HL-60/S4 treated with phorbol 12-myristate 13-acetate at 8.2 ng/mL for 4 days and 3 days (cell line): ENCODE results near the gene ZBED1.
"Not testable (repeated sequence)": the region's sequence is repeated elsewhere in the genome, so short reads cannot be mapped to it uniquely, and the experiment has no call there.

Experiments used
- in situ Hi-C: fragments of 300-500 bp; cut with MboI; formaldehyde crosslinking; loops from 2 replicates; pipeline ENCODE4 v1.15.0; 2022; ENCODE audit warnings: low sequenced_read_pairs

The ZBED1 gene

DNA sequence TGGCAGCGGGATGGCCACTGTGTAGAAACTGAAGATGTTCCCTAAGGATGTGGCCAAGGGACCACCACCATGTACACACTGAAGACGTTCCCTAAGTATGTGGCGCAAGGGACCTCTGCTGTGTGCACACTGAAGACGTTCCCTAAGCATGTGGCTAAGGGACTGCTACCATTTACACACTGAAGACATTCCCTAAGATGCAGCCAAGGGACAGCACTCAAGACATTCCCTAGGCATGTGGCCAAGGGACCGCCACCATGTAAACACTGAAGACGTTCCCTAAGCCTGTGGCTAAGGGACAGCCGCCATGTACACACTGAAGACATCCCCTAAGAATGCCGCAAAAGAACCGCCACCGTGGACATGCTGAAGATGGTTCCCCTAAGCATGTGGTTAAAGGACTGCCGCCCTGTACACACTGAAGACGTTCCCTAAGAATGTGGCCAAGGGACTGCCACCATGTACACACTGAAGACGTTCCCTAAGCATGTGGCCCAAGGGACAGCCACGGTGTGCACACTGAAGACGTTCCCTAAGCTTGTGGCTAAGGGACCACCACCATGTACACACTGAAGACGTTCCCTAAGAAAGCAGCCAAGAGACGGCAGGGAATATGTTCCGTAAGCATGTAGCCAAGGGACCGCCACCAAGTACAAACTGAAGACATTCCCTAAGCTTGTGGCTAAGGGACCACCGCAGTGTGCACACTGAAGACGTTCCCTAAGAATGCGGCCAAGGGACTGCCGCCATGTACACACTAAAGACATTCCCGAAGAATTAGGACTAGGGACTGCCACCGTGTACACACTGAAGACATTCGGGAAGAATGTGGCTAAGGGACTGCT is 43.3 kb downstream of the ZBED1 start:
- in situ Hi-C loops = no loop called here

DNA sequence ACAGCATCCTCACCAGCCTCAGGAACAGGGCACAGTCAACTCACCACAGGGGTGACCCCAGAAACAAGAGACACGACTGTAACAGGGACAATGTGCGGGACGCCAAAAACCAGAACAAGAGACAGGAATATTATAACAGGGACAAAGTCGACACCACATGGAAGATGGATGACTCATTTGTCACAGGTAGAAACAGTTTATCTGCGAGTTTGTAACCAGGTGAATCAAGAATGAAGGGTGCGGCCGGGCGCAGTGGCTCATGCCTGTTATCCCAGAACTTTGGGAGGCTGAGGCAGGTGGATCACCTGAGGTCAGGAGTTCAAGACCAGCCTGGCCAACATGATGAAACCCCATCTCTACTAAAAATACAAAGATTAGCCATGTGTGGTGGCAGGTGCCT is 44.7 kb downstream of the ZBED1 start:
- in situ Hi-C loops = not testable (repeated sequence)

DNA sequence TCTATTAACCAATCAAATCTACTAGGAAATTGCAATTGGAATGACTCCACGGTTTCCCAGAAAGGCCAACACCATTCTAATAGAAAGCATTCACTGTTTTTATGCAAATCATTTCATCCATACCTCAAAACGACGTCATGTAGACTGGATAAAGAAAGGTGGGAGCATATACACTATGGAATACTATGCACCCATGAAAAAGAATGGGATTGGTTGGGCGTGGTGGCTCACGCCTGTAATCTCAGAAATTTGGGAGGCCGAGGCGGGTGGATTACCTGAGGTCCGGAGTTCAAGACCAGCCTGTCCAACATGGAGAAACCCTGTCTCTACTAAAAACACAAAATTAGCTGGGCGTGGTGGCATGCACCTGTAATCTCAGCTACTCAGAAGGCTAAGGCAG is 46.2 kb downstream of the ZBED1 start:
- in situ Hi-C loops = not testable (repeated sequence)

DNA sequence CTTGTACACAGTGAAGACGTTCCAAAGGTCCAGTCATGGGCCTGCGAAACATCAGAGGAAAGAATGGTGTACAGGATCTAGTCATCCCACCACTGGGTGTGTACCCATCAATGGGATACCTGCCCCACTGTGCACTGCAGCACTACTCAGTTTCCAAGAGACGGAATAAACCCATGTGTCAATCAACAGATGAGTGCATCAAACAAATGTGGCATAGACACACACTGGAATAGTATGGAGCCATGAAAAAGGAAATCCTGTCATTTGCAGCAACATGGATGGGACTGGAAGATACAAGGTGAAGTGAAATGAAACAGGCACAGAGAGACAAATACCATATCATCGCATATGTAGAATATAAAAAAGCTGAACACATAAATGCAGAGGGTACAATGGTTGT is 48.0 kb downstream of the ZBED1 start:
- in situ Hi-C loops = no loop called here

DNA sequence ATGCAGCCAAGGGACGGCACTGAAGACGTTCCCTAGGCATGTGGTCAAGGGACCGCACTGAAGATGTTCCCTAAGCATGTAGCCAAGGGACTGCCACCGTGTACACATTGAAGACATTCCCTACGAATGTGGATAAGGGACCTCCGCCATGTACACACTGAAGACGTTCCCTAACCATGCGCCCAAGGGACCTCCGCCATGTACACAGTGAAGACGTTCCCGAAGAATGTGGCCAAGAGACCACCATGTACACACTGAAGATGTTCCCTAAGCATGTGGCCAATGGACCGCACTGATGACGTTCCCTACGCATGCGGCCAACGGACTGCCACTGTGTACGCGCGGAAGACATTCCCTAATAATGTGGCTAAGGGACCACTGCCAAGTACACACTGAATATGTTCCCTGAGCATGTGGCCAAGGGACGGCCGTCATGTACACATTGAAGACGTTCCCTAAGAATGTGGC is 48.4 kb downstream of the ZBED1 start:
- in situ Hi-C loops = no loop called here

DNA sequence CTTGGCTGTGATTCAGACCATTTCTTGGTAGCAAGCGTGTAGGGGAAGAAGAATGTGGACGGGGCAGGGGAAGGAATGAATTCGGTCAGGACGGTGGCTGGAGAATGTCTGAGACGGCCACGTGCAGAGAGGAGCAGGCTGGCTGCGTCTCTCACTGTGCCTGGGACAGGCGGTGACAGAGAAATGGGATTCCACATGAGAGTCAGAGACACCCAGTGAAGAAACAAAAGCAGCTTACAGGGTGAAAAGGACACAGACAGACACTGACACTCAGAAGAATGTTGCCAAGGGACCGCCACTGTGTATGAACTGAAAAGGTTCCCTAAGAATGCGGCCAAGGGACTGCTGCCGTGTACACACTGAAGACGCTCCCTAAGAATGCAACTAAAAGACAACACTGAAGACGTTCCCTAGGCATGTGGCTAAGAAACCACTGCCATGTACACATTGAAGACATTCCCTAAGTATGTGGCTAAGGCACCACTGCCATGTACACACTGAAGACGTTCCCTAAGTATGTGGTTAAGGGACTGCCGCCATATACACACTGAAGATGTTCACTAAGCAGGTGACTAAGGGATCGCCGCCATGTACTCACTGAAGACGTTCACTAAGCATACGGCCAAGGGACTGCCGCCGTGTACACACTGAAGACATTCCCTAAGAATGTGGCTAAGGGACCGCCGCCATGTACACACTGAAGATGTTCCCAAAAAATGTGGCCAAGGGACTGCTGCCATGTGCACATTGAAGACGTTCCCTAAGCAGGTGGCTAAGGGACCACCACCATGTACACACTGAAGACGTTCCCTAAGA is 49.1 kb downstream of the ZBED1 start:
- in situ Hi-C loops = no loop called here

DNA sequence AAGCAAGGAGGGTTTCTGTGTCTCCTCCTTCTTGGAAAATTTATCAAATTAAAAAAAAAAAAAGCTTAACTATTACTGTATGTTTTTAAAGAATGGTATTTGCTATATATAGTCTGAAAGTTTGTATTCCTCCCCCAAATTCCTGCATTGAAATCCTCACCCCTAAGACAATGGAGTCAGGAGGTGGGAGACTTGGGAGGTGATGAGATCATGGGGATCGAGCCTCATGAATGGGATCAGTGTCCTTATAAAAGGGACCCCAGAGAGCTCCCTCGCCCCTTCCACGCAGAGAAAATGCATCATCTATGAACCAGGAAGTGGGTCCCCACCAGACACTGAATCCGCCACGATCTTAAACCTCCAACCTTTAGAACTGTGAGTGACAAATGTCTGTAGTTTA is 50.1 kb downstream of the ZBED1 start:
- in situ Hi-C loops = no loop called here

DNA sequence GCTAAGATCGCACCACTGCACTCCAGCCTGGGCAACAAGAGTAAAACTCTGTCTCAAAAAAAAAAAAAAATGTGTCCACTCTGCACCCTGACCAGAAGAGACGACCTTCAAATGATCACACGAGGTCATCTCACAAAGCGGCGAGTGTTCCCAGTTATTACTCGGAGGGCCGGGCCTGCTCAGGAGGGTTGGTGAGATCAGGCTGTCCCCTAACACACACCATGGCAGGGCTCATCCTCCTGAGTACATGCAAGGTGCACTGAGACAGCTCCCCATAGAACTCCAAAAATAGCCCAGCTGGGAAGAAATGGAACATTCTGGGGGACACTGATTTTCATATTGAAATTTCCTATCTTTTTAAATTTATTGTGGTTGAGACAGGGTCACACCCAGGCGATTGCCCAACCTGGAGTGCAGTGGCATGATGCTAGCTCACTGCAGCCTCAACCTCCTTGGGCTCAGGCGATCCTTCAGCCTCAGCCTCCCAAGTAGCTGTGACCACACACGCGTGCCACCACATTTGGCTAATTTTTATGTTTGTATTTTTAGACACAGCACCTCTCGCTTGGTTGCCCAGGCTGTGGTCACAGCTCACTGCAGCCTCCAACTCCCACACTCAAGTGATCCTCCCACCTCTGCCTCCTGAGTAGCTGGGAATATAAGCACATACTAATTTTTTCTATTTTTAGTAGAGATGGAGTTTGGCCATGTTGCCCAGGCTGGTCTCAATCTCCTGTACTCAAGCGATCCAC is 51.5 kb downstream of the ZBED1 start:
- in situ Hi-C loops = no loop called here

DNA sequence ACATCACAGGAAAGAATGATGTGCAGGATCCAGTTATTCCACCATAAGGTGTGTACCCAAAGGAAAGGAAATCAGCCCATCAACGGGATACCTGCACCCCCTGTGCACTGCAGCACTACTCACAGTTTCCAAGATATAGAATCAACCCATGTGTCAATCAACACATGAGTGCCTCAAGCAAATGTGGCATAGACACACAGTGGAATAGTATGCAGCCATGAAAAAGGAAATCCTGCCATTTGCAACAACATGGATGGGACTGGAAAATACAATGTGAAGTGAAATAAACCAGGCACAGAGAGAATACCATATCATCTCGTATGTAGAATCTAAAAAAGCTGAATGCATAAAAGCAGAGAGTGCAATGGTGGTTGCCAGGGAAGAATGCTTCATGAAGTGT is 53.3 kb downstream of the ZBED1 start:
- in situ Hi-C loops = no loop called here

DNA sequence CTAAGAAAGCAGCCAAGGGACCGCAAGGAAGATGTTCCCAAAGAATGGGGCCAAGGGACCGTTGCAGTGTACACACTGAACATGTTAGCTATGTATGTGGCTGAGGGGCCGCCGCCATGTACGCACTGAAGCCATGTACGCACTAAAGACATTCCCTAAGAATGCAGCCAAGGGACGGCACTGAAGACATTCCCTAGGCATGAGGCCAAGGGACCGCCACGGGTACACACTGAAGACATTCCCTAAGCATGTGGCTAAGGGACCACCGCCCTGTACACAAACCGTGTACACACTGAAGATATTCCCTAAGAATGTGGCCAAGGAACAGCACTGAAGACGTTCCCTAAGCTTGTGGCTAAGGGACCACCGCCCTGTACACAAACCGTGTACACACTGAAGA is 54.0 kb downstream of the ZBED1 start:
- in situ Hi-C loops = no loop called here

DNA sequence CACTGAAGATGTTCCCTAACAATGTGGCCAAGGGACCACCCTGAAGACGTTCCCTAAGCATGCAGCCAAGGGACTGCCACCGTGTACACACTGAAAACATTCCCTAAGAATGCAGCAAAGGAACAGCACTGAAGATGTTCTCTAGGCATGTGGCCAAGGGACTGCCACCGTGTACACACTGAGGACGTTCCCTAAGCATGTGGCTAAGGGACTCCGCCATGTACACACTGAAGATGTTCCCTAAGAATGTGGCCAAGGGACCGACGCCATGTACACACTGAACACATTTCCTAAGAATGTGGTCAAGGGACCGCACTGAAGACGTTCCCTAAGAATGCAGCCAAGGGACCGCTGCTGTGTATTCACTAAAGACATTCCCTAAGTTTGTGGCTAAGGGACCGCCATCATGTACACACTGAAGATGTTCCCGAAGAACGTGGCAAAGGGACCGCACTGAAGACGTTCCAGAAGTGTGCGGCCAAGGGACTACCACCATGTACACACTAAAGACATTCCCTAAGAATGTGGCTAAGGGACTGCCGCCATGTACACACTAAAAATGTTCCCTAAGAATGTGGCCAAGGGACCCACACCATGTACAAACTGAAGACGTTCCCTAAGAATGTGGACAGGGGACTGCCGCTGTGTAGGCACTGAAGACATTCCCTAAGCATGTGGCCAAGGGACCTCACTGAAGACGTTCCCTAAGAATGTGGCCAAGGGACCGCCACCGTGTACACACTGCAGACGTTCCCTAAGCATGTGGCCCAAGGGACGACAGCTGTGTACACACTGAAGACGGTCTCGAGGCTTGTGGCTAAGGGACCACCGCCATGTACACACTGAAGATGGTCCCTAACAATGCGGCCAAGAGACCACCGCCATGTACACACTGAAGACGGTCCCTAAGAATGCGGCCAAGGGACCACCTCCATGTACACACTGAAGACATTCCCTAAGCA is 54.8 kb downstream of the ZBED1 start:
- in situ Hi-C loops = no loop called here

DNA sequence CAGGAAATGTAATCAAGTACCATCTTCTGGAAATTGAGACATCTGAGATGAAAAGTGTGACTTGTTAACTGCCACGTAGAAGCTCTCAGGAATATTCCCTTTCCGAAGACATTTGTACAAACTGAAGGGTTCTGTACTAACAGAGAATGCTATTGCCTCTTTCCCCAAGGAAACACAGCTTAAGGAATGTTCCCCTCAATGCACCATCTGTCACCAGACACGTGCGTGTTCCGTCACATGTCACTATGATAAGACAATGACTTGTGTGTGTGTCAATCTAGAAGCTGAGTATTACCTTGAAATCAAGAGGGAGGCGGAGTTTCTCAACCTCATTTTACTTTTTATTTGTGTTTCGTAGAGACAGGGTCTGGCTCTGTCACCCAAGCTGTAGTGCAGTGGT is 58.1 kb downstream of the ZBED1 start:
- in situ Hi-C loops = no loop called here

DNA sequence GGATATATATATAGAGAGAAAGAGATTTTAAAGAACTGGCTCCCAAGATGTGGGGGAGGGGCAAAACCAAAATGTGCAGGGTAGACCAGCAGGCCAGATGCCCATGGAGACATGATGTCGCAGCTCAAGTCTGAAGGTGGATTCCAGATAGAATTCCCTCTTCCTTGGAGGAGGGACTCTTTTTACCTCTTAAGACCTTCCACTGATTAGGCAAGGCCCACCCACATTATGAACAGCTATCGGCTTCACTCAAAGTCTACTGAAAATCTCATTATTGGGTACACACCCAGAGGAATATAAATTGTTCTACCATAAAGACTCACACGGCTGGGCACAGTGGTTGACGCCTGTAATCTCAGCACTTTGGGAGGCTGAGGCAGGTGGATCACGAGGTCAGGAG is 59.3 kb downstream of the ZBED1 start:
- in situ Hi-C loops = no loop called here

DNA sequence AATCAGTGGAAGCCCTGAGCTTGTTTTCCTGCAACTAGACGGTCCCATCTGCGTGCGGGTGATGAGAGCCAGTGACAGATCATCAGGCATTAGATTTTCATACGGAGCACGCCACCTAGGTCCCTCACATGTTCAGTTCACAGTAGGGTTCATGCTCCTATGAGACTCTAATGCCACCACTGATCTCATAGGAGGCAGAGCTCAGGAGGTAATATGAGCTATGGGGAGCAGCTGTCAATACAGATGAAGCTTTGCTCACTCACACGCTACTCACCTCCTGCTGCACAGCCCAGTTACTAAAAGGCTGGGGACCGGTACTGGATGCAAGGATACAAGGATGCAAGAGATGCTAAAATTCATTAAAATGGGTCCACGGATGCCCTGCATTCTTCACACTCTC is 61.2 kb downstream of the ZBED1 start:
- in situ Hi-C loops = no loop called here
